Naive thymus-derived CD4-positive, alpha-beta T cell (primary cell): ENCODE measurements around the gene PRSS22. TPM values are rescaled to one million over a fixed set of nuclear protein-coding genes. Genes with fewer than 3 reads are reported as not detected.
A peak's percentile ranks its signal among the peaks of the same experiment; 100 is the strongest.

Experiments
- ATAC-seq: fragments of 150-1000 bp; cut with Tn5 transposase; 2 replicates; pipeline ENCODE4 v1.10.0; 2021; ENCODE audit warnings: mild to moderate bottlenecking, moderate library complexity
- CTCF ChIA-PET: fragments of 350-600 bp; sonication (Branson Sonifier 250); formaldehyde crosslinking; loops from one replicate; lab custom pipeline; 2021; ENCODE audit warnings: antibody characterized with exemption; lab: Charles Lee
- POLR2A ChIA-PET: fragments of 350-600 bp; sonication (Branson Sonifier 250); formaldehyde crosslinking; loops from one replicate; lab custom pipeline; 2021; ENCODE audit warnings: antibody characterized with exemption, inconsistent platforms; lab: Charles Lee
- DNase-seq, 9 donors: peaks; one replicate each; pipeline versions ENCODE4 v3.0.0 to v3.0.0-alpha.2; 2020 to 2022; ENCODE audit warnings: mixed read lengths in 1 of 9
- H3K27ac ChIP-seq: one replicate; pipeline ENCODE4 v1.7.0; 2013; ENCODE audit warnings: mild to moderate bottlenecking, low read depth, low read length, moderate library complexity
- H3K27me3 ChIP-seq, 2 donors: one replicate each; pipeline ENCODE4 v1.7.0; 2013; ENCODE audit warnings: low read length in 2 of 2, mild to moderate bottlenecking in 2 of 2, moderate library complexity in 2 of 2; ENCODE audit not compliant: control insufficient read depth in 2 of 2, insufficient read depth in 2 of 2
- H3K36me3 ChIP-seq, 3 experiments: 1 replicate in 2 of 3; 2 replicates in 1 of 3; pipeline ENCODE4 v1.7.0; 2013; ENCODE audit warnings: low read length in 3 of 3, mild to moderate bottlenecking in 3 of 3, moderate library complexity in 1 of 3; ENCODE audit not compliant: insufficient read depth in 3 of 3, control insufficient read depth in 2 of 3
- H3K4me1 ChIP-seq, 2 donors: one replicate each; pipeline ENCODE4 v1.7.0; 2013; ENCODE audit warnings: low read length in 2 of 2, mild to moderate bottlenecking in 2 of 2, moderate library complexity in 1 of 2; ENCODE audit not compliant: control insufficient read depth in 2 of 2, insufficient read depth in 2 of 2
- H3K4me3 ChIP-seq: 2 replicates; pipeline ENCODE4 v1.7.0; 2013; ENCODE audit warnings: mild to moderate bottlenecking, low read length
- H3K9me3 ChIP-seq, 3 experiments: 1 replicate in 2 of 3; 2 replicates in 1 of 3; pipeline ENCODE4 v1.7.0; 2013; ENCODE audit warnings: low read length in 3 of 3; ENCODE audit not compliant: control insufficient read depth in 2 of 3
- H3K27ac Mint-ChIP-seq, 9 donors: one replicate each; pipeline ENCODE4 v1.8.0; 2020 to 2022; ENCODE audit warnings: mixed read lengths in 9 of 9, mild to moderate bottlenecking in 8 of 9, moderate library complexity in 5 of 9, inconsistent platforms in 2 of 9
- H3K27me3 Mint-ChIP-seq, 5 donors: one replicate each; pipeline ENCODE4 v1.8.0; 2021 to 2022; ENCODE audit warnings: mixed read lengths in 5 of 5, mild to moderate bottlenecking in 1 of 5
- H3K36me3 Mint-ChIP-seq, 5 donors: one replicate each; pipeline ENCODE4 v1.8.0; 2020 to 2022; ENCODE audit warnings: mixed read lengths in 5 of 5, mild to moderate bottlenecking in 3 of 5, inconsistent platforms in 1 of 5
- H3K4me1 Mint-ChIP-seq, 7 donors: one replicate each; pipeline ENCODE4 v1.8.0; 2020 to 2022; ENCODE audit warnings: mixed read lengths in 7 of 7, mild to moderate bottlenecking in 3 of 7, inconsistent platforms in 1 of 7
- H3K4me3 Mint-ChIP-seq, 10 donors: one replicate each; pipeline ENCODE4 v1.8.0; 2020 to 2022; ENCODE audit warnings: mild to moderate bottlenecking in 10 of 10, mixed read lengths in 10 of 10, moderate library complexity in 6 of 10, inconsistent platforms in 2 of 10
- H3K9me3 Mint-ChIP-seq, 11 donors: one replicate each; pipeline ENCODE4 v1.8.0; 2020 to 2022; ENCODE audit warnings: mixed read lengths in 11 of 11, mild to moderate bottlenecking in 4 of 11, inconsistent platforms in 1 of 11, moderate library complexity in 1 of 11
- intact Hi-C, 2 donors: fragments of 100-400 bp; cut with micrococcal nuclease; formaldehyde crosslinking; loops; one replicate each; pipeline ENCODE4 v1.15.1; 2023
- polyA plus RNA-seq, 2 donors: library from polyadenylated mRNA; unstranded; fragments of 300-500 nt; fragmentation: Illumina TruSeq; gene quantifications; one replicate each; pipeline ENCODE4 v1.2.3, GENCODE V29; 2021
- total RNA-seq, 6 experiments: library from RNA in 5 of 6; stranded (reverse) in 5 of 6; gene quantifications; 1 replicate in 5 of 6; 2 replicates in 1 of 6; pipeline ENCODE4 v1.2.3 and lab custom pipeline; 2021 to 2026

PRSS22 gene
- total and polyA plus RNA-seq, 7 experiments from 2014 or later, result 0.59 to 0.72 TPM; not detected in 5

- ChIA-PET CTCF (interaction anchor here (0.5 to 2.3 kb wide), 10 partner anchors 15 to 889 kb away, joined by 3 to 8 read pairs (median 3); no protein-coding TSS in a partner anchor), POLR2A (interaction anchor here (0.7 to 2.8 kb wide), 15 partner anchors 9 to 105 kb away, joined by 3 to 37 read pairs (median 5); partner anchors contain the start of genes ELOB and FLYWCH1)
- Histone ChIP-seq H3K36me3 (peaks cover 0 to 3% (median 0%) of the 10 kb centered on the region in 3 experiments), H3K4me1 (peaks cover 6% of the 10 kb centered on the region in 2 donors), H3K27me3 (no peaks in the 10 kb centered on the region), H3K27ac (peak within 1 kb of the TSS; percentile 84), H3K4me3 (peak within 1 kb of the TSS; percentile 69), H3K9me3 (no peaks in the 10 kb centered on the region)
- no peaks in the 10 kb centered on the region for H3K27me3 Mint-ChIP-seq
- peak; percentile 98 to 100 (median 100) for DNase-seq
- H3K4me1 Mint-ChIP-seq, result peaks cover 0 to 18% (median 13%) of the 10 kb centered on the region in 7 donors
- H3K9me3 Mint-ChIP-seq, result no peaks in the 10 kb centered on the region
- H3K4me3 Mint-ChIP-seq, result peak within 1 kb of the TSS; percentile 90 to 97 (median 94)
- H3K36me3 Mint-ChIP-seq, result peaks cover 0 to 3% (median 0%) of the 10 kb centered on the region in 5 donors
- peak within 1 kb of the TSS; percentile 93 to 99 (median 97) for H3K27ac Mint-ChIP-seq
- peak; percentile 94 for ATAC-seq
- intact Hi-C loops, result loop anchor here (1.0 to 5.0 kb wide), 11 partner anchors 8 to 1734 kb away; partner anchors contain the start of genes ELOB (in 1 of the 2), FLYWCH1 (in 1 of the 2), HCFC1R1 (in 1 of the 2) and PKMYT1 (in 1 of the 2)
Observed at GRCh38 chr16:2882650-2883457, 24.9 kb upstream of the PRSS22 start, which contains the start of gene FLYWCH2. Gene FLYWCH2 (plus strand): TSS chr16:2883215. CDS start chr16:2896450, 13,235 bp downstream.

DNA sequence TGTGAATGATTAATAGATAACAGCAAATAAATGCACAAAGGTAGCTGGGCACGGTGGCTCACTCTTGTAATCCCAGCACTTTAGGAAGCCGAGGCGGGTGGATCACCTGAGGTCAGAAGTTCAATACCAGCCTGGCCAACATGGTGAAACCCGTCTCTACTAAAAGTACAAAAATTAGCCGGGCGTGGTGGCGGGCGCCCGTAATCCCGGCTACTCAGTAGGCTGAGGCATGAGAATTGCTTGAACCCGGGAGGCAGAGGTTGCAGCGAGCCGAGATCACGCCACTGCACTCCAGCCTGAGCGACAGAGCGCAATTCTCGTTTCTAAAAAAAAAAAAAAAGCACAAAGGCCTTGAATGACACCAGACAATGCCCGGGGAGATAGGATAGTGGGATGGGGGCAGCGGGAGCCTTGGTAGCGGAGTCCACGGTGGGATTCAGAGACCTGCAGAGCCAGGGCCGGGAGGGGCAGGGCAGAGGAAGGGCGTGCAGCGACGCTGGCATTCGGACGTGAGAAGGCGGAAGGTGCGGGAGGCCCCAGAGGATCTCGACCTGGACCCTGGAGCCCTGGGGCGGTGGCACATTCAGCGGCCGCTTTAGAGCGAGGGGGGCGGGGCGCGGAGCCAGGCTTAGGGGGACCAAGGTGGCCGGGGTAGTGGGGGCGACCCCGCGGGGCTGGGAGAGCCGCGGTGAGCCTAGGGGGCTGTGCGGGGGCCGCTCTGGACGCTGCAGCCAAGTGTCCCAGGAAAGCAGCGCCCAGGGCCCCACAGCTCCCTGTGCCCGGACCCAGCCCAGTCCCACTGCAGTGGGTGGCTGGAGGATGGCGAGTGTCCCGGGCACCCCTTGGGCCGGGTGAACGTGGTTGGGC, 24.0 kb upstream of the PRSS22 start:
- Mint-ChIP-seq H3K27me3 (no peaks in the 10 kb centered on the region), H3K27ac (peak overlapping the region; percentile 93 to 99 (median 97)), H3K4me1 (peaks cover 0 to 18% (median 13%) of the 10 kb centered on the region in 7 donors), H3K36me3 (peaks cover 0 to 3% (median 0%) of the 10 kb centered on the region in 5 donors), H3K9me3 (no peaks in the 10 kb centered on the region), H3K4me3 (peak overlapping the region; percentile 90 to 97 (median 94))
- H3K9me3 ChIP-seq, result no peaks in the 10 kb centered on the region
- peak overlapping the region; percentile 69 for H3K4me3 ChIP-seq
- DNase-seq (peak in 5 of 9 donors; percentile 34 to 44 (median 38)), ATAC-seq (no peak)
- ChIA-PET POLR2A (interaction anchor here (0.7 to 2.8 kb wide), 10 partner anchors 10 to 894 kb away, joined by 3 to 37 read pairs (median 6); partner anchors contain the start of genes ELOB and FLYWCH1), CTCF (interaction anchor here (0.7 to 2.3 kb wide), 7 partner anchors 9 to 888 kb away, joined by 3 to 8 read pairs (median 4); no protein-coding TSS in a partner anchor)
- H3K4me1 ChIP-seq, result peaks cover 6% of the 10 kb centered on the region in 2 donors
- H3K27ac ChIP-seq, result peak overlapping the region; percentile 84
- intact Hi-C loops, result loop anchor here (1.0 to 5.0 kb wide), 7 partner anchors 14 to 1735 kb away; partner anchors contain the start of genes ELOB (in 1 of the 2), FLYWCH1 (in 1 of the 2), HCFC1R1 (in 1 of the 2) and PKMYT1 (in 1 of the 2)
- peaks cover 0 to 3% (median 0%) of the 10 kb centered on the region in 3 experiments for H3K36me3 ChIP-seq
- no peaks in the 10 kb centered on the region for H3K27me3 ChIP-seq

- Mint-ChIP-seq H3K36me3 (no peaks in the 10 kb centered on the region), H3K4me1 (peaks cover 0 to 12% (median 8%) of the 10 kb centered on the region in 7 donors), H3K4me3 (peak overlapping the region in 4 of 10 donors; percentile 8 to 43 (median 31)), H3K27me3 (peaks cover 0 to 3% (median 0%) of the 10 kb centered on the region in 5 donors), H3K9me3 (no peaks in the 10 kb centered on the region), H3K27ac (no peak overlapping the region)
- Histone ChIP-seq H3K36me3 (peaks cover 0 to 3% (median 0%) of the 10 kb centered on the region in 3 experiments), H3K4me3 (no peak overlapping the region), H3K27me3 (no peaks in the 10 kb centered on the region), H3K9me3 (no peaks in the 10 kb centered on the region), H3K27ac (no peak overlapping the region), H3K4me1 (peaks cover 6% of the 10 kb centered on the region in 2 donors)
- intact Hi-C loops, result loop anchor here (5.0 kb wide), 3 partner anchors 102 to 1737 kb away; partner anchors contain the start of genes ELOB (in 1 of the 2) and PKMYT1 (in 1 of the 2)
- no peak for ATAC-seq
- no peak for DNase-seq
- ChIA-PET CTCF (interaction anchor here (0.8 to 1.2 kb wide), 2 partner anchors 15 to 47 kb away, joined by 3 to 4 read pairs; no protein-coding TSS in a partner anchor), POLR2A (no interaction called here)
Observed at GRCh38 chr16:2879854-2880508, 22.0 kb upstream of the PRSS22 start.

- peak; percentile 100 for ATAC-seq
- DNase-seq, result peak in 8 of 9 donors; percentile 42 to 70 (median 48)
- H3K27ac ChIP-seq, result no peak overlapping the region
- H3K4me1 ChIP-seq, result no peaks in the 10 kb centered on the region
- Mint-ChIP-seq H3K9me3 (no peaks in the 10 kb centered on the region), H3K27me3 (peaks cover 0 to 9% (median 0%) of the 10 kb centered on the region in 5 donors), H3K4me1 (no peaks in the 10 kb centered on the region), H3K4me3 (no peak overlapping the region), H3K36me3 (no peaks in the 10 kb centered on the region), H3K27ac (no peak overlapping the region)
- CTCF ChIA-PET, result interaction anchor here (0.7 kb wide), 1 partner anchor 499 kb away, joined by 6 read pairs; no protein-coding TSS in a partner anchor
- no peaks in the 10 kb centered on the region for H3K27me3 ChIP-seq
- no peaks in the 10 kb centered on the region for H3K36me3 ChIP-seq
- intact Hi-C loops, result loop anchor here (1.0 kb wide), 4 partner anchors 8 to 52 kb away; partner anchors contain the start of gene FLYWCH2 (in 1 of the 2)
- no peaks in the 10 kb centered on the region for H3K9me3 ChIP-seq
- POLR2A ChIA-PET, result interaction anchor here (0.6 to 0.7 kb wide), 3 partner anchors 35 to 127 kb away, joined by 3 to 4 read pairs (median 3); no protein-coding TSS in a partner anchor
- no peak overlapping the region for H3K4me3 ChIP-seq
Observed at GRCh38 chr16:2874912-2875362, 17.0 kb upstream of the PRSS22 start.

DNA sequence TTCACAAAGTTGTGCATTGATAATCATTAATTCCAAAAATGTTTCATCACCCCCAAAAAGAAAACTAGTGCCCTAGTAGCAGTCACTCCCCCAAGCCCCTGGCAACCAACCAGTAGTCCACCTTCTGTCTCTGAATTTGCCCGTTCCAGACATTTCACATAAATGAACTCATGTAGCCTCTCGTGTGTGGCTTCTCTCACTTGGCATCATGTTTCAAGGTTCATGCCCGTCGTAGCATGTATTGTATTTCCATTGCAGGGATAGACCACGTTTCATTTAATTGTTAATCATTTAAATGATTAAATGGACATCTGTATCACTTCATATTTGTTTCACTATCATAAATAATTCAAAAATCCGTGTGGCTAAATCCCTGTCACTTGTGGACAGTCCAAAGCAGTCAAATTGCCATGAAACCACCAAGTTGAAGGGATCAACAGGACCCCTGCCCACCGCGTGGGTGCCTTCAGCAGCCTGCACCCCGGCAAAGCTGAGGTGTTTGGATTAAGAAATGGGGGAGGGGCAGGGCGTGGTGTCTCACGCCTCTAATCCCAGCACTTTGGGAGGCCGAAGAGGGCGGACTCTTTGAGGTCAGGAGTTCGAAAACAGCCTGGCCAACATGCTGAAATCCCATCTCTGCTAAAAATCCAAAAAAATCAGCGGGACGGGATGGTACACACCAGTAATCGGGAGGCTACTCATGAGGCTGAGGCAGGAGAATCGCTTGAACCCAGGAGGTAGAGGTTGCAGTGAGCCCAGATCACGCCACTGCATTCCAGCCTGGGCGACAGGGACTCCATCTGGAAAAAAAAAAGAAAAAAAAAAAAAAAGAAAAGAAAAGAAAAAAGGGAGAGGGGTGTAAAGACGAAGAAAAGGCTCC, 16.3 kb upstream of the PRSS22 start:
- Histone ChIP-seq H3K4me3 (no peak overlapping the region), H3K27me3 (no peaks in the 10 kb centered on the region), H3K9me3 (no peaks in the 10 kb centered on the region), H3K27ac (no peak overlapping the region), H3K36me3 (no peaks in the 10 kb centered on the region), H3K4me1 (no peaks in the 10 kb centered on the region)
- no peak for DNase-seq
- CTCF ChIA-PET, result interaction anchor here (1.4 kb wide), 1 partner anchor 46 kb away, joined by 3 read pairs; no protein-coding TSS in a partner anchor
- Mint-ChIP-seq H3K27me3 (peaks cover 0 to 9% (median 0%) of the 10 kb centered on the region in 5 donors), H3K9me3 (no peaks in the 10 kb centered on the region), H3K36me3 (no peaks in the 10 kb centered on the region), H3K27ac (no peak overlapping the region), H3K4me1 (peaks cover 0 to 5% (median 0%) of the 10 kb centered on the region in 7 donors), H3K4me3 (no peak overlapping the region)
- no peak for ATAC-seq
- POLR2A ChIA-PET, result interaction anchor here (0.6 to 0.7 kb wide), 3 partner anchors 36 to 126 kb away, joined by 3 to 4 read pairs (median 3); no protein-coding TSS in a partner anchor
- intact Hi-C loops, result no loop called here
